GM15510 (cell line): Measurements from ENCODE around the gene EIF5A.

Experiments
- POLR2A ChIP-seq: IDR thresholded peaks from 3 replicates; pipeline ENCODE4 v1.6.1; 2011; ENCODE audit warnings: borderline replicate concordance; ENCODE audit not compliant: insufficient read length; ENCODE audit errors: extremely low read depth

The EIF5A gene

GRCh38 chr17:7306911-7307685 is at the start of gene EIF5A:
Gene EIF5A, plus strand, starts transcription at chr17:7307628. Its CDS starts 2,008 bp downstream, at chr17:7309636.
- TF ChIP-seq POLR2A, result peak; percentile 84

GRCh38 chr17:7258731-7259554 is 48.5 kb upstream of the EIF5A start:
- TF ChIP-seq POLR2A, result no peak

GRCh38 chr17:7259555-7259889 is 47.9 kb upstream of the EIF5A start:
- no peak for TF ChIP-seq POLR2A

GRCh38 chr17:7260151-7260550 is 47.3 kb upstream of the EIF5A start:
- TF ChIP-seq POLR2A, result no peak

GRCh38 chr17:7260651-7261378 is 46.6 kb upstream of the EIF5A start:
- no peak for TF ChIP-seq POLR2A

- no peak for TF ChIP-seq POLR2A
Observed at GRCh38 chr17:7261379-7262191, 45.8 kb upstream of the EIF5A start.

GRCh38 chr17:7262192-7262934 is 45.1 kb upstream of the EIF5A start, which contains the start of gene CLDN7:
Gene CLDN7, minus strand, starts transcription at chr17:7262478. Its CDS starts 435 bp downstream, at chr17:7262043.
- no peak for TF ChIP-seq POLR2A

- no peak for TF ChIP-seq POLR2A
Observed at GRCh38 chr17:7262935-7263800, 44.3 kb upstream of the EIF5A start.

- TF ChIP-seq POLR2A, result no peak
Observed at GRCh38 chr17:7263801-7264078, 43.7 kb upstream of the EIF5A start.

- TF ChIP-seq POLR2A, result no peak
Observed at GRCh38 chr17:7266784-7267183, 40.6 kb upstream of the EIF5A start.

- no peak for TF ChIP-seq POLR2A
Observed at GRCh38 chr17:7279448-7279847, 28.0 kb upstream of the EIF5A start.

- no peak for TF ChIP-seq POLR2A
Observed at GRCh38 chr17:7280519-7281073, 26.8 kb upstream of the EIF5A start.

- no peak for TF ChIP-seq POLR2A
Observed at GRCh38 chr17:7281074-7281952, 26.1 kb upstream of the EIF5A start, which contains the start of gene SLC2A4. Gene SLC2A4, plus strand, starts transcription at chr17:7281718. Its CDS starts 217 bp downstream, at chr17:7281935.
